Keratinocyte (primary cell): ENCODE measurements around the gene EDNRA. TPM values are rescaled to one million over a fixed set of nuclear protein-coding genes. Genes with fewer than 3 reads are reported as not detected.

ENCODE experiments used
- DNase-seq: peaks from one replicate; pipeline ENCODE4 v3.0.0-alpha.2; 2011; ENCODE audit warnings: low read depth, missing footprints, low spot score
- FAIRE-seq: peaks from 2 replicates; lab custom pipeline; 2011; peaks lifted over from hg19 to GRCh38; lab: Jason Lieb, UNC
- H2AFZ ChIP-seq: 2 replicates; pipeline ENCODE4 v1.6.0; 2012; ENCODE audit warnings: low read length, control low read depth, inconsistent platforms; ENCODE audit not compliant: control insufficient read depth
- H3K27ac ChIP-seq: 2 replicates; pipeline ENCODE4 v1.5.1; 2011; ENCODE audit warnings: low read length; ENCODE audit not compliant: control insufficient read depth, insufficient read depth
- H3K27me3 ChIP-seq: 3 replicates; pipeline ENCODE4 v1.6.0; 2011; ENCODE audit warnings: low read length; ENCODE audit not compliant: control insufficient read depth, insufficient read depth; ENCODE audit errors: extremely low read depth
- H3K36me3 ChIP-seq, 2 experiments: 2 replicates in 1 of 2; 3 replicates in 1 of 2; pipeline ENCODE4 v1.5.1; 2011; ENCODE audit warnings: low read length in 2 of 2, mild to moderate bottlenecking in 1 of 2; ENCODE audit not compliant: control insufficient read depth in 2 of 2, insufficient read depth in 2 of 2; ENCODE audit errors: extremely low read depth in 1 of 2
- H3K4me1 ChIP-seq: 3 replicates; pipeline ENCODE4 v1.5.1; 2011; ENCODE audit warnings: low read length; ENCODE audit not compliant: control insufficient read depth, insufficient read depth; ENCODE audit errors: extremely low read depth
- H3K4me2 ChIP-seq: 3 replicates; pipeline ENCODE4 v1.6.0; 2011; ENCODE audit warnings: low read depth, low read length; ENCODE audit not compliant: control insufficient read depth, insufficient read depth; ENCODE audit errors: extremely low read depth
- H3K4me3 ChIP-seq, 3 experiments: fragments of 200-600 bp in 1 of 3; sonication (generic) in 1 of 3; 2 replicates in 2 of 3; 3 replicates in 1 of 3; pipeline ENCODE4 v1.5.1; 2011 to 2016; ENCODE audit warnings: low read length in 3 of 3, mild to moderate bottlenecking in 3 of 3, control low read depth in 2 of 3, inconsistent platforms in 1 of 3, low read depth in 1 of 3, mixed read lengths in 1 of 3, mixed run types in 1 of 3, moderate library complexity in 1 of 3; ENCODE audit not compliant: control insufficient read depth in 2 of 3, insufficient read depth in 2 of 3; ENCODE audit errors: extremely low read depth in 1 of 3
- H3K79me2 ChIP-seq: 2 replicates; pipeline ENCODE4 v1.6.0; 2012; ENCODE audit warnings: low read length; ENCODE audit not compliant: control insufficient read depth, insufficient read depth
- H3K9ac ChIP-seq: 3 replicates; pipeline ENCODE4 v1.6.0; 2011; ENCODE audit warnings: low read length; ENCODE audit not compliant: control insufficient read depth, insufficient read depth; ENCODE audit errors: extremely low read depth
- H3K9me1 ChIP-seq: 3 replicates; pipeline ENCODE4 v1.6.0; 2011; ENCODE audit warnings: low read length; ENCODE audit not compliant: control insufficient read depth, insufficient read depth; ENCODE audit errors: extremely low read depth
- H3K9me3 ChIP-seq: 2 replicates; pipeline ENCODE4 v1.5.1; 2012; ENCODE audit warnings: low read depth, low read length; ENCODE audit not compliant: control insufficient read depth
- H4K20me1 ChIP-seq: 3 replicates; pipeline ENCODE4 v1.6.0; 2011; ENCODE audit warnings: low read length; ENCODE audit not compliant: control insufficient read depth, insufficient read depth; ENCODE audit errors: extremely low read depth
- EZH2 ChIP-seq: IDR thresholded peaks from one replicate; pipeline ENCODE4 v1.6.1; 2012; ENCODE audit warnings: inconsistent platforms, mild to moderate bottlenecking, low read length, moderate library complexity
- dilution Hi-C: fragments of 300-500 bp; cut with MboI; formaldehyde crosslinking; loops from one replicate; pipeline ENCODE4 v1.7.0; 2020; ENCODE audit warnings: low sequenced_read_pairs; ENCODE audit not compliant: extremely low pct_ligation_motif_present
- polyA plus RNA-seq, 5 experiments: library from polyadenylated mRNA; depleted of rRNA in 3 of 5; stranded (reverse) in 3 of 5; stranded (forward) in 1 of 5; unstranded in 1 of 5; fragments of >200 nt; gene quantifications; 1 replicate in 1 of 5; 2 replicates in 3 of 5; 3 replicates in 1 of 5; pipeline versions ENCODE4 v1.2.1 to v1.2.3, GENCODE V29; 2011 to 2012; ENCODE audit warnings: missing spikeins in 2 of 5, low read depth in 1 of 5, low replicate concordance in 1 of 5
- TF ChIP-seq, protein P1 (sequence below), 3 experiments: IDR thresholded peaks in 1 of 3; conservative IDR thresholded peaks in 1 of 3; optimal IDR thresholded peaks in 1 of 3; 2 replicates in 2 of 3; 3 replicates in 1 of 3; pipeline versions ENCODE3 to v1.5.1; 2011; ENCODE audit warnings: low read length in 3 of 3, mild to moderate bottlenecking in 3 of 3, moderate library complexity in 2 of 3, control low read depth in 1 of 3, inconsistent platforms in 1 of 3; ENCODE audit not compliant: insufficient read depth in 2 of 3; ENCODE audit errors: extremely low read depth in 1 of 3

The EDNRA gene
- polyA plus RNA-seq, 1 donor (not counting 4 experiments of a cell fraction or from before 2014, with no cell fraction given) = 7.8 TPM

DNA sequence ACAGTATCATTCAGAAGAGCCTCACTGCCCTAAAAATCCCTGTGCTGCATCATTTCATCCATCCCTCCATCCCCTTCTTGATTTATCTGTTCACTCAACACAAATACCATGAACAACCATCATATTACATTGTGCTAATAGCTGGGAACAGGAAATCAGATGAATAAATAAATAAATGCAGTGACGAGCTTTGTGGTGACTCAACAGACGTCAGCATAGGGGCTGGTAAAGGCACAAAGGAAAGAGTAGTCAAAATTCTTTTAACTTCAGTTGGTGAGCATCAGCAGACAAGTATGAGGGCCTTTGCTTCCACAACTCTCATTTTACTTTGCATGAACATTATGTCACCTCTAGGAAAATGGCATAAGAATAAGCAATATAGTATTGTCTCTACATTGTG is 65.5 kb downstream of the EDNRA start:
- Histone ChIP-seq H3K36me3 (no peaks in the 10 kb centered on the region), H3K27me3 (no peaks in the 10 kb centered on the region), H3K9me3 (no peaks in the 10 kb centered on the region), H3K4me3 (no peak overlapping the region), H3K4me1 (peaks cover 5% of the 10 kb centered on the region), H3K79me2 (no peaks in the 10 kb centered on the region), H3K9ac (no peak overlapping the region), H3K9me1 (no peaks in the 10 kb centered on the region), H3K4me2 (no peak overlapping the region), H4K20me1 (no peaks in the 10 kb centered on the region), H2AFZ (no peak overlapping the region), H3K27ac (no peak overlapping the region)
- dilution Hi-C loops = no loop called here
- no peak for DNase-seq
- FAIRE-seq = no peak
- TF ChIP-seq, protein P1, sequence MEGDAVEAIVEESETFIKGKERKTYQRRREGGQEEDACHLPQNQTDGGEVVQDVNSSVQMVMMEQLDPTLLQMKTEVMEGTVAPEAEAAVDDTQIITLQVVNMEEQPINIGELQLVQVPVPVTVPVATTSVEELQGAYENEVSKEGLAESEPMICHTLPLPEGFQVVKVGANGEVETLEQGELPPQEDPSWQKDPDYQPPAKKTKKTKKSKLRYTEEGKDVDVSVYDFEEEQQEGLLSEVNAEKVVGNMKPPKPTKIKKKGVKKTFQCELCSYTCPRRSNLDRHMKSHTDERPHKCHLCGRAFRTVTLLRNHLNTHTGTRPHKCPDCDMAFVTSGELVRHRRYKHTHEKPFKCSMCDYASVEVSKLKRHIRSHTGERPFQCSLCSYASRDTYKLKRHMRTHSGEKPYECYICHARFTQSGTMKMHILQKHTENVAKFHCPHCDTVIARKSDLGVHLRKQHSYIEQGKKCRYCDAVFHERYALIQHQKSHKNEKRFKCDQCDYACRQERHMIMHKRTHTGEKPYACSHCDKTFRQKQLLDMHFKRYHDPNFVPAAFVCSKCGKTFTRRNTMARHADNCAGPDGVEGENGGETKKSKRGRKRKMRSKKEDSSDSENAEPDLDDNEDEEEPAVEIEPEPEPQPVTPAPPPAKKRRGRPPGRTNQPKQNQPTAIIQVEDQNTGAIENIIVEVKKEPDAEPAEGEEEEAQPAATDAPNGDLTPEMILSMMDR (optimal IDR thresholded peaks at IDR 0.05 in 1 of 3, IDR thresholded peaks at IDR 0.05 in 1 of 3, conservative IDR thresholded peaks at IDR 0.05 in 1 of 3; ENCODE audit: extremely low read depth in 1 of 3, insufficient read depth in 2 of 3, low read length in 3 of 3) = no peak
- TF ChIP-seq EZH2 = no peak

DNA sequence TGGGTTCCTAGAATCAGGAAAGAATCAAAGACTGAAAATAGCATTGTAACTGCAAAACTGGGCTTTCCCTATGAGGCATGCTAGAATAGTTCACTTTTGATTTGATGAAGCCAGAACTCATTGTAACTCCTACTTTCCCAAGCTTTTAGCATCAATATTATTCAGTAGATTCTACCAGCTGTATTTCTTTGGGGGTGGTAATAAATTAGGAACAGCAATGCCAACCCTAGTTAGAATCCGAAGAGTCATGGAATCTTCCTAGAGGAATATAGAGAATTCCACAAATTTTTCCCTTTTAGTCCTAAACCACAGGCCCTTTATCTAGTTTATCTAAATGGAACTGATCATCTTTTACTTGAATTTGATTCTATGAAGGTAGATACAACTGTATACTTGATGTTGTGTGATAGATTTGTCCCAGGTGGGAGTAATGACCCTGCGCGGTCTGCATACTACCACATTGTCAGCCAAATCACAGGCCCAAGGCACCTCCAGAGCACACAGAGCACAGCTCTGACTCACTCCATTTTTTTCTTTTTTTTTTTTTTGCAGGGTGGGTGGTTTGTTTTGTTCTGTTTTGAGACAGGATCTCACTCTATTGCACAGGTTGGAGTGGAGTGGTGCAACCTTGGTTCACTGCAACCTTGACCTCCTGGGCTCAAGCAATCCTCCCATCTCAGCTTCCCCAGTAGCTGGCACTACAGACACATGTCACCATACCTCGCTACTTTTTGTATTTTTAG is 66.6 kb downstream of the EDNRA start:
- no peaks in the 10 kb centered on the region for H3K36me3 ChIP-seq
- no peak for TF ChIP-seq EZH2
- TF ChIP-seq, protein P1 (optimal IDR thresholded peaks at IDR 0.05 in 1 of 3, IDR thresholded peaks at IDR 0.05 in 1 of 3, conservative IDR thresholded peaks at IDR 0.05 in 1 of 3; ENCODE audit: extremely low read depth in 1 of 3, insufficient read depth in 2 of 3, low read length in 3 of 3) = no peak
- H3K4me1 ChIP-seq = peaks cover 5% of the 10 kb centered on the region
- H4K20me1 ChIP-seq = no peaks in the 10 kb centered on the region
- H3K27me3 ChIP-seq = no peaks in the 10 kb centered on the region
- FAIRE-seq (no peak), DNase-seq (no peak)
- H3K4me3 ChIP-seq = no peak overlapping the region
- H2AFZ ChIP-seq = no peak overlapping the region
- dilution Hi-C loops = no loop called here
- H3K9me1 ChIP-seq = no peaks in the 10 kb centered on the region
- H3K9me3 ChIP-seq = no peaks in the 10 kb centered on the region
- no peak overlapping the region for H3K9ac ChIP-seq
- H3K27ac ChIP-seq = no peak overlapping the region
- no peaks in the 10 kb centered on the region for H3K79me2 ChIP-seq
- no peak overlapping the region for H3K4me2 ChIP-seq
